ENCODE data around the gene GPSM1.
"Not testable (repeated sequence)": the region's sequence is repeated elsewhere in the genome, so short reads cannot be mapped to it uniquely, and the experiment has no call there.

The GPSM1 gene

GRCh38 chr9:136346927-136347465 is 19.7 kb downstream of the GPSM1 start:
- no peak for DNase-seq

DNA sequence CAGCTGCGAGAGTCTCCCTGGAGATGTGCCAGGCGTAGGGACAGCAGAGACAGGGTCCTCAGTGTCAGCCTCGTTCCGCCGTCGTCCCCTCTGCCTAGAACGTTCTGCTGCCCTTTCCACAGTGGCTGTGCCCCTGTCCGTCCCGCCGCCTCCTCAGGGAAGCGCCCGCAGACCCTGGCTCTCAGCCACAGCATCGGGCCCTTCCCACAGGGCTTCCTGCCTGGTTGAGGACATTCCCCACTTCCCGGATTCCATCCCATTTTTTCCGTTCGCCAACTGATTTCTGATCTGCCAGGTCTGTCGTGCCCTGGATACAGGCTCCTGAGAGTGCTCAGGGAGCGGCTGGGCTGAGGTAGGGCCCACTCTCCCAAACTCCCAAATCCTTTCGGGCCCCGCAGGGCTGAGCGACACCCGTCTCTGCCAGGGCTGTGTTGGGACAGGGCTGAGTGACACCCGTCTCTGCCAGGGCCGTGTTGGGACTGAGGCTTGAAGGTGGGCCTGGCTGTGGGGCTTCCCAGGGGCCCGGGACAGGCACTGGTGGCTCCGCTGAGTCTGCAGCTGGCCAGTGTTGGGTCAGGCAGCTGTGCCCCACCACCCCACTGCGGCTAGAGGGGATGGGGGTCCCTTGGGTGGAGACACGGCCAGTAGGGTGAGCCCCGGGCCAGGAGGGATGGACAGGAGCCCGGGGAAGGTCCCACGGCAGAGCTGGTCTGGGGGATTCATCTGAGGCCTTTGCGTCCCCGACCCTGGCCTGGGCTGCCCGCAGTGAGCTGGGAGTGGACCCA is 20.3 kb downstream of the GPSM1 start:
- DNase-seq = no peak

DNA sequence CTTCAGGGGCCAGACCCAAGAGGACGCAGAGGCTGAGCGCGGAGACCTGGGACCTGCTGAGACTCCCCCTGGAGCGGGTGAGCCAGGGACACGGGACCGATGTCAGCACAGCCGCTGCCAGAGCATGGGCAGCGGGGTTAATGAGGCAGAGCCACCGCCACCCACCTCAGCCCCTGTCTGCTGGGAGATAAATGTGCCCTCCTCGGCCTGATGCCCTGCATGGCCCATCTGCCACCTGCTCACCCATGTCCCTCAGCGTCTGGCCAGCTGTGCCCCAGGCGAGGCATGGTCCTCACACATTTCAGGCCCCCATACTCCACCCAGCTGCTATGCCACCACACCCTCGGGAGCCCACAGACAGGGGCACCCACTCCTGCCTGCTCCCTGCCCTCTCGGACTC is 21.4 kb downstream of the GPSM1 start:
- no peak for DNase-seq

DNA sequence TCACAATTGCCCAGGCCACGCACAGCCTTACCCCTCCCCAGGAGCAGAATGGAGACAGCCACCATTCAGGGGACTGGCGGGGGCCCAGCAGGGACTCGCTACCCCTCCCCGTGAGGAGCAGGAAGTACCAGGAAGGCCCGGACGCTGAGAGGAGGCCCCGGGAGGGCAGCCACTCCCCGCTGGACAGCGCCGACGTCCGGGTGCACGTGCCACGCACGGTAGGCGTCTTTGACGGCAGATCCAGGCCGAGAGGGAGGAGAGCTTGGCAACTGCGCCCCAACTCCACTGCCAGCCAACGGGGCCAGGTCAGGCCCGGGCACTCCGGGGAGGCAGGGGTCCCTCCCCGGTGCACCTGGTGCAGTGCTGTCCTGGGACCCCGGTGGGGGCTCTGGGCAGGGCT is 22.2 kb downstream of the GPSM1 start:
- DNase-seq = no peak

DNA sequence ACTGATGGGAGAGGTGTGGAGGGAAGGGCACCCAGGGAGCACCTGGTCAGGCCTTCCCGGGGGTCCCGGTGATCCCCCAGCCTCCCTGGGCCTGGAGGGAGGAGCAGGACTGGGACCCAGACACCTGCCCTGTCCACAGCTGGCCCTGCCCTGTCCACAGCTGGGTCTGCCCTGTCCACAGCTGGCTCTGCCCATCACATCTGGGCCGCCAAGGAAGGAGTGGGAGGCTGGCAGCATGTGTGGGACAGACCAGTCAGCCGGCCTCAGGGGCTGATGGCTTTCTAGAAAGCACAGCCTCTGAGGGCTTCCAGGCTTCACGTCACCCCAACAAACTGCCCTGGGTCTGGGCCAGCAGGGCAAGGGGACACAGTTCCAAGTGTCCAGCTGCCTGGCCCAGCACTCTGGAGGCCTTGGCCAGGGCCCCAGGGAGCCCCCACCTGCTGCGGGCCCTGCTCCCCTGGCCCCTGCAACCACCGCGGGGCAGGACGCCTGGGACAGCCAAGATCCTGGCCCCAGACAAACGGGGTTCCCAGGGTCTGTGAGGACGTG is 24.0 kb downstream of the GPSM1 start:
- DNase-seq = no peak

DNA sequence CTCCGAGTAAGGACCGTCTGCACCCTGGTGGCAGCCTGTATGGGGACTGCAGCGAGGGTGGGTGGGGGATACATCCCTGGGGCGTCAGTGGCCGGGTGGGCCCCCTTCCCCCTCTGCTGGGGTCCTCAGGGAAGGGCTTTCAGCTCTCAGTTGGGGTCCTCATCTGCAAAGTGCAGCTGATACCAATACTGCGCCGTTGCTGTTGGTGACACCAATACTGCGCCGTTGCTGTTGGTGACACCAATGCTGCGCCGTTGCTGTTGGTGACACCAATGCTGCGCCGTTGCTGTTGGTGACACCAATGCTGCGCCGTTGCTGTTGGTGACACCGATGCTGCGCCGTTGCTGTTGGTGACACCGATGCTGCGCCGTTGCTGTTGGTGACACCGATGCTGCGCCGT is 24.5 kb downstream of the GPSM1 start:
- not testable (repeated sequence) for DNase-seq

DNA sequence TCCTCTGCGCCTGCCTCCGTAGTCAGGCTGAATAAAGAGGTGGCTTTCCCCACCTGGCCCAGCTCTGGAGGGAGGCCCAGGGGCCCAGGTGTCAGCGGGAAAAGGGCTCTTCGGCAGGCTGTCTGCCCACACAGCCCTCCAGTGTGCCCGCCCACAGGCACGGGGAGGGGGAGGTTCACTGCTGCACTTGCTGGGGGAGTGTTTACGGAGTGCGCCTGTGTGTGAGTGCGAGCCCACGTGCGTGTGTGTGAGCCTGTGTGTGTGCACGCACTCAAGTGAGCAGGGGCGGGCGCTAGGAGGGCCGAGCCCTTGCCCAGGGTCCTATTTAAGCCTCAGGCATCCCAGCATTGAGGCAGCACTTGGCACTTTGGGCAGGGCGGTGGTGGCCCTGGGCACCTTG is 25.3 kb downstream of the GPSM1 start:
- no peak for DNase-seq

DNA sequence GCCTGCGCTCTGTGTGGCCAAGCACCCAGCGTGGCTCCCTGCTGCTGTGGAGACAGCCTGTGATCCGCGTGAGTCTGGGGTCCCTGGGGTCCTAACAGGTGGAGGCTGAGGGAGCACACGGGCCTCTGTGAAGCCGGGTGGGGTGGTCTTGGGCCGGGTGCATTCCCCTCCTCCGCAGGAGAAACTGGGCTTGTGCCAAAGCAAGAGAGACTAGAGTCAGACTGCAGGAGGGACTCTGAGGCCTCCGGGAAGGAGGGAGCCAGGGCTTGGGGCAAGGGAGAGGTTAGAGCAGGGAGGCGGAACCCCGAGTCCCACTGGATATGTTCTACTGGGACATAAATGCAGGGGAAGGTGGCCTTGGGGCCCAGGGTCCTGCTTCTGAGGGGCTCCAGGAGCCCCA is 25.7 kb downstream of the GPSM1 start:
- DNase-seq = no peak

GRCh38 chr9:136353757-136354488 is 26.6 kb downstream of the GPSM1 start:
- no peak for DNase-seq

DNA sequence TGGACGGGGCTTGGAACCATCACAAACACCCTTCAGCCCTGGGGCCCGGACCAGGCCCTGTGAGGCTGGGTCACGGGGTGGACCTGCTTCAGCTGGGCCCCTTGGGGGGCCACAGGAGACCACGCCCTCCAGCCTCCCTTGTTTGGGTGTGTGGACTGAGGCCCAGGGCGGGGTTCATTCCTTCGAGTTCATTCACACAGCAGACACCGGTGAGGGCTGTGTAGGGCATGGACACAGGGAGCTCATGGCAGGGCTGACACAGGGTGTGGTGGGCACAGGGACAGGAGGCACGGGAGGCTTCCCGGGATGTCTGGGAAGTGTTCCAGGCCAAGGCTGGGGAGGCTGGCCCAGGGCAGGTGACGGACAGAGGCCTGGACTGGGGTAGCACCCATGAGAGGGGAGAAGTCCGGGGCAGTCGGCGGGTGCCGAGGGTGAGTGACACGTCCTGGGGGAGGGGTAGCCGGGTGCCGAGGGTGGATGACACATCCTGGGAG is 27.3 kb downstream of the GPSM1 start:
- DNase-seq = no peak

GRCh38 chr9:136355616-136356557 is 28.5 kb downstream of the GPSM1 start:
- no peak for DNase-seq

GRCh38 chr9:136357202-136357725 is 29.9 kb downstream of the GPSM1 start:
- no peak for DNase-seq

- no peak for DNase-seq
Measured at GRCh38 chr9:136358016-136358415, 30.7 kb downstream of the GPSM1 start.

DNA sequence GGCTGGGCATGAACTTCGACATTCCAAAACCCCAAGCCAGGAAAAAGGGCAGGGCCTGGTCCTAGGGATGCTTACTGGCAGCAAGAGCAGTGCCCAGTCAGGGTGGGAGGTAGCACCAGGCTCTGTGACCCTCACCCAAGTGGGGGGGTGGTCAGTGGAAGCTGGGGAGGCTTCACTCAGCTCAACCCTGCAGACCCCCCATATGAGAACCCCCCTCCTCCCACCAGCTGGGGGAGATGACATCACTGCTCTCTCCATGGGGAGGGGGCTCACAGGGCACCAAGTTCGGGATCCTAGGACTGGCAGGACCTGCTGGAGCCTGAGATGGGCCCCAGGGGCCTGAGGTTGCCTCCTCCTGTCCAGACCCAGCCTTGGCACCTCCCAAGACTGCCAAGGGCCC is 31.5 kb downstream of the GPSM1 start:
- DNase-seq = no peak

DNA sequence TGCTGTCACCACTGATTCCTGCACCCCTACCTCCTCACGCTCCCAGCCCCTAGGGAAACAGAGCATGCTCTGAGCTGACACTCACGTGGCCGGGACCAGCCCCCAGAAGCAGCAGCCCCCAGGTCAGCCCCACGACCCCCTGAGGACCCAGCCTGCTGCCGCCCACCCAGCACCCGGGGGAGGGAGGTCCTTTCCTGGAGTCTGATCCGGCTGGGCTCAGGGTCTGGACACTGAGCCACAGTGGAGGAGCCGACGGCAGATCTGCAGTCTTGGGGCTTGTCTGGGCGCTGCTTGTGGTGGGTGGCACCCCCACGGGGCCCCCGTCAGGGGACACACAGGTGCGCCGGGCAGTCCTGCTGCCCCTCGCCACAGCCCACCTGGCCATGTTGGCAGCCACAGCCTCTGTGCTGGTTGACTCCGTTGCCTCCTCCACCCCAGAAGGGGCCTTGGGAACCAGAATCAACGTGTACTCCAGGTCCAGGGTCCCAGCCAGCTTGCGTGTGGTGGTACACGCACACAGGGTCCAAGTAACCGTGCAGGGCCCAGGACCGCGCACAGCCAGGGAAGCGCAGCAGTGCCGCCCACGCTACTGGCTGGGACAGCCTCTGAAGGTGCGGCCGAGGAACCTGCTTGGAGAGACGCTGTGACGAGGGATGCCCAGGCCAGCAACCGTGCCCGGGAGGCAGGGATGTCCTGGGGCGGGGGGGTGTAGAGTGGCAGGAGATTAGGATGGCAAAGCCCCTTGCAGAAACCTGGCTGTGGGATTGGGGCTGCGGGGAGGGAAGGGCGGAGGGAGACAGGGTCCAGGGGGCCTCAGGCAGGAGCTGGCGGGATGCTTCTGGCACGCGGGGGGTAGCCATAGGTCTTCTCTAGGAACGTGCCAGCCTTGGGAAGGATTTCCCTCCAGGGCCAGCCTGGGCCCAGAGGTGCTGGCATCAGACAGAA is 32.7 kb downstream of the GPSM1 start:
- DNase-seq = no peak

- DNase-seq = no peak
Measured at GRCh38 chr9:136361047-136361753, 33.9 kb downstream of the GPSM1 start.

DNA sequence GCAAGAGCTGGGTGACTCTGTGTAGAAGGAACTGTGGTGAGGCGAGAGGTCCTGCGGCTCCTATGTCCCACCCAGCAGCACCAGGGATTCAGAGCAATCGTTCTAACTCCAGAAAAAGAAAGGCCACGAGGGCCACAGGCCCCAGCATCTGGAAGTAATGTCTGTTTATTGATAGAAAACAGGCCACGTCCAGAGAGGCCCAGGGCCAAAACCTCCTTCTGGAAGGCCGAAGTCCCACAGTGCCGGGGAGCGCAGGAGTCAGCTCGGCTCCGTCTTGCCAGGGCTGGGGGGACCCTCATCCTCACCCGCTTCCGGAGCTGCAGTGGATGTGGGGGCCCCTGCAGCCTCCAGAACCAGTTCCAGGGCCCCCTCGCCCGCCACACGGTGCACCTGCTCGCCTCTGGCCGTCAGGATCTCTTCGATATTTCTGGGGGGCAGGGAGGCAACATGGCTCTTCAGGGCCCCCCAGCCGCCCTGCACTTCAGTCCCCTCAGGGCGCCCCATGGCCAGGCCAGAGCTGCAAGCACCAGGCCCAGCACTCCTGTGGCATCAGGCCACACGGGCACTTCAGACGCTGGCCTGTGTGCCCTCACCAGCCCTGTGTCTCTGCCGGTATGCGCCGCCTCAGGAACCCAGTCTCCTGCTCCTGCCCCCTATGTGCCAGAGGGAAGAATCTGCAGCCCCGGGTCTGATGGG is 34.6 kb downstream of the GPSM1 start:
- no peak for DNase-seq

- no peak for DNase-seq
Measured at GRCh38 chr9:136362450-136362784, 35.1 kb downstream of the GPSM1 start.

- peak; percentile 81 to 92 (median 90) for DNase-seq
Measured at GRCh38 chr9:136363106-136363948, 36.0 kb downstream of the GPSM1 start, which contains the start of gene DNLZ. Gene DNLZ, minus strand, starts transcription at chr9:136363744. Its CDS starts 30 bp downstream, at chr9:136363714.

Data from T-helper 2 cell (primary cell).